Measurements from ENCODE around the gene PLEKHN1.
A peak's percentile ranks its signal among the peaks of the same experiment; 100 is the strongest.

PLEKHN1 gene

GRCh38 chr1:966704-967300 is 520 bp downstream of the PLEKHN1 start (continued):
- TF ChIP-seq ZFHX2 (tag by site-specific recombination; conservative IDR thresholded peaks at IDR 0.05) (no peak), ZNF391 (tag by site-specific recombination; IDR thresholded peaks at IDR 0.05; ENCODE audit: borderline replicate concordance, low read depth) (0 out of 2 replicates have a peak, but pooled peaks have one; percentile 39), KLF1 (tag by site-specific recombination; IDR thresholded peaks at IDR 0.05) (0 out of 2 replicates have a peak, but pooled peaks have one; percentile 71), PRDM2 (tag by site-specific recombination; IDR thresholded peaks at IDR 0.05; ENCODE audit: borderline replicate concordance) (no peak), PRDM1 (tag by site-specific recombination; IDR thresholded peaks at IDR 0.05) (peak; percentile 72), ZNF664 (tag by site-specific recombination; IDR thresholded peaks at IDR 0.05) (no peak), YY2 (tag by site-specific recombination; IDR thresholded peaks at IDR 0.05) (no peak), ZFP41 (tag by site-specific recombination; IDR thresholded peaks at IDR 0.05; ENCODE audit: borderline replicate concordance) (no peak), GLI2 (tag by site-specific recombination; IDR thresholded peaks at IDR 0.05; ENCODE audit: borderline replicate concordance, low read depth) (no peak), ZNF830 (tag by site-specific recombination; IDR thresholded peaks at IDR 0.05; ENCODE audit: low read depth) (no peak), ZNF433 (tag by site-specific recombination; IDR thresholded peaks at IDR 0.05; ENCODE audit: low read depth) (no peak), ZNF449 (tag by site-specific recombination; IDR thresholded peaks at IDR 0.05) (no peak), ZIC2 (tag by site-specific recombination; IDR thresholded peaks at IDR 0.05) (peak; percentile 49; the same call in 1 of the 2 replicates), ZNF488 (tag by site-specific recombination; IDR thresholded peaks at IDR 0.05) (no peak), ZFP37 (tag by site-specific recombination; IDR thresholded peaks at IDR 0.05) (0 out of 2 replicates have a peak, but pooled peaks have one; percentile 56), ZFP69B (tag by site-specific recombination; IDR thresholded peaks at IDR 0.05) (no peak), ZNF510 (tag by site-specific recombination; IDR thresholded peaks at IDR 0.05; ENCODE audit: insufficient replicate concordance) (no peak)
- TF ChIP-seq, protein P1, sequence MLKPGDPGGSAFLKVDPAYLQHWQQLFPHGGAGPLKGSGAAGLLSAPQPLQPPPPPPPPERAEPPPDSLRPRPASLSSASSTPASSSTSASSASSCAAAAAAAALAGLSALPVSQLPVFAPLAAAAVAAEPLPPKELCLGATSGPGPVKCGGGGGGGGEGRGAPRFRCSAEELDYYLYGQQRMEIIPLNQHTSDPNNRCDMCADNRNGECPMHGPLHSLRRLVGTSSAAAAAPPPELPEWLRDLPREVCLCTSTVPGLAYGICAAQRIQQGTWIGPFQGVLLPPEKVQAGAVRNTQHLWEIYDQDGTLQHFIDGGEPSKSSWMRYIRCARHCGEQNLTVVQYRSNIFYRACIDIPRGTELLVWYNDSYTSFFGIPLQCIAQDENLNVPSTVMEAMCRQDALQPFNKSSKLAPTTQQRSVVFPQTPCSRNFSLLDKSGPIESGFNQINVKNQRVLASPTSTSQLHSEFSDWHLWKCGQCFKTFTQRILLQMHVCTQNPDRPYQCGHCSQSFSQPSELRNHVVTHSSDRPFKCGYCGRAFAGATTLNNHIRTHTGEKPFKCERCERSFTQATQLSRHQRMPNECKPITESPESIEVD (tag by site-specific recombination; IDR thresholded peaks at IDR 0.05) = no peak
- TF ChIP-seq, protein P2, sequence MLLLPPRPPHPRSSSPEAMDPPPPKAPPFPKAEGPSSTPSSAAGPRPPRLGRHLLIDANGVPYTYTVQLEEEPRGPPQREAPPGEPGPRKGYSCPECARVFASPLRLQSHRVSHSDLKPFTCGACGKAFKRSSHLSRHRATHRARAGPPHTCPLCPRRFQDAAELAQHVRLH (tag by site-specific recombination; IDR thresholded peaks at IDR 0.05) = no peak
- TF ChIP-seq, protein P3, sequence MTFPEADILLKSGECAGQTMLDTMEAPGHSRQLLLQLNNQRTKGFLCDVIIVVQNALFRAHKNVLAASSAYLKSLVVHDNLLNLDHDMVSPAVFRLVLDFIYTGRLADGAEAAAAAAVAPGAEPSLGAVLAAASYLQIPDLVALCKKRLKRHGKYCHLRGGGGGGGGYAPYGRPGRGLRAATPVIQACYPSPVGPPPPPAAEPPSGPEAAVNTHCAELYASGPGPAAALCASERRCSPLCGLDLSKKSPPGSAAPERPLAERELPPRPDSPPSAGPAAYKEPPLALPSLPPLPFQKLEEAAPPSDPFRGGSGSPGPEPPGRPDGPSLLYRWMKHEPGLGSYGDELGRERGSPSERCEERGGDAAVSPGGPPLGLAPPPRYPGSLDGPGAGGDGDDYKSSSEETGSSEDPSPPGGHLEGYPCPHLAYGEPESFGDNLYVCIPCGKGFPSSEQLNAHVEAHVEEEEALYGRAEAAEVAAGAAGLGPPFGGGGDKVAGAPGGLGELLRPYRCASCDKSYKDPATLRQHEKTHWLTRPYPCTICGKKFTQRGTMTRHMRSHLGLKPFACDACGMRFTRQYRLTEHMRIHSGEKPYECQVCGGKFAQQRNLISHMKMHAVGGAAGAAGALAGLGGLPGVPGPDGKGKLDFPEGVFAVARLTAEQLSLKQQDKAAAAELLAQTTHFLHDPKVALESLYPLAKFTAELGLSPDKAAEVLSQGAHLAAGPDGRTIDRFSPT (tag by site-specific recombination; IDR thresholded peaks at IDR 0.05) = 0 out of 2 replicates have a peak, but pooled peaks have one; percentile 10
- TF ChIP-seq, protein P4, sequence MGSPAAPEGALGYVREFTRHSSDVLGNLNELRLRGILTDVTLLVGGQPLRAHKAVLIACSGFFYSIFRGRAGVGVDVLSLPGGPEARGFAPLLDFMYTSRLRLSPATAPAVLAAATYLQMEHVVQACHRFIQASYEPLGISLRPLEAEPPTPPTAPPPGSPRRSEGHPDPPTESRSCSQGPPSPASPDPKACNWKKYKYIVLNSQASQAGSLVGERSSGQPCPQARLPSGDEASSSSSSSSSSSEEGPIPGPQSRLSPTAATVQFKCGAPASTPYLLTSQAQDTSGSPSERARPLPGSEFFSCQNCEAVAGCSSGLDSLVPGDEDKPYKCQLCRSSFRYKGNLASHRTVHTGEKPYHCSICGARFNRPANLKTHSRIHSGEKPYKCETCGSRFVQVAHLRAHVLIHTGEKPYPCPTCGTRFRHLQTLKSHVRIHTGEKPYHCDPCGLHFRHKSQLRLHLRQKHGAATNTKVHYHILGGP (tag by site-specific recombination; IDR thresholded peaks at IDR 0.05) = no peak

All from HEK293 (cell line).